Measurements from ENCODE around the gene AUTS2. TPM values are rescaled to one million over a fixed set of nuclear protein-coding genes. Genes with fewer than 3 reads are reported as not detected.

The AUTS2 gene
- total and polyA plus RNA-seq, 2 experiments from 2014 or later: 32.0 to 91.0 TPM

DNA sequence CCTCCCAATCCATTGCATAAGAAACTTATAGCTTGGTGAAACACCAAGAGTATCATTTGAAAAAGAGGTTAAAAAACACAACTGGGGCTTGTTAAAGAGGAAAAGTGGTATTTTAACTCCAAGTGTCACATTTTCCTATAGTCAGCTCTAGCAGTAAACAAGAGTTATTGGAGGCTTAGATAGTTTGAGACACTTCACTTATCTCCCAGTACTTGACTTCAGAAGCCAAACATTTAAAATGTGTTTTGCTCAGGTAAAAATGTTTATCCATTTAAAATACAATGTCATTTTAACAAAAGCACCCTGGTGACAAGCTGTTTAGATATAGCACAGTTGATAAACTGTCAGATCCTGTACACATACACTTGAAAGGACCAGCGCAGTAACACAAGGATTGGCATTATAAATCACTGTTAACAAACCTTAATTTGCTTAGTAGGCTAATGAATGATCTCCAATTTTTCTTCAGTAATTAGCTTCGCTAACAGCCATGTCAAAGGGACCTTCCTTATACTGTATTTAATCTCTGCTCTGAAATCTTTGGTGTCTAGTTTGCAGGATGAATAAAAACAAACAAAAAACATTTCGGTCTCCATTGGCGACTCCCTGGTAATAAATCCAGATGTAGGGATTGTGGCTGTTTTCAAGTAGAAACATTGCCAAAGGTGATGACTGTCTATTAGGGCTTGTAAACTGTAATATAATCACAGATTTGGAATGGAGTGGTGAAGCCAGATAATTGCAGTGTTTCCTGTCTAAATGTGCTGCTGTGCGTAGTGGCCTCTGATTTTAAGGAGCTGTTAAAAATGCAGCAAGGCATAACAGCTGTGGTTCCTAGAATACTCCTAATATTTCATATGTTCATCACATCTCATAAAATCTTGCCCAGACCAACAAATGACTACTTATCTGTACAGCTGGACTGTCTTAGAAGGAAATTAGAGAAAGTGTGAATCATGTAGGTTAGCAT, 545.1 kb downstream of the AUTS2 start (continued):
- TF ChIP-seq, protein P1, sequence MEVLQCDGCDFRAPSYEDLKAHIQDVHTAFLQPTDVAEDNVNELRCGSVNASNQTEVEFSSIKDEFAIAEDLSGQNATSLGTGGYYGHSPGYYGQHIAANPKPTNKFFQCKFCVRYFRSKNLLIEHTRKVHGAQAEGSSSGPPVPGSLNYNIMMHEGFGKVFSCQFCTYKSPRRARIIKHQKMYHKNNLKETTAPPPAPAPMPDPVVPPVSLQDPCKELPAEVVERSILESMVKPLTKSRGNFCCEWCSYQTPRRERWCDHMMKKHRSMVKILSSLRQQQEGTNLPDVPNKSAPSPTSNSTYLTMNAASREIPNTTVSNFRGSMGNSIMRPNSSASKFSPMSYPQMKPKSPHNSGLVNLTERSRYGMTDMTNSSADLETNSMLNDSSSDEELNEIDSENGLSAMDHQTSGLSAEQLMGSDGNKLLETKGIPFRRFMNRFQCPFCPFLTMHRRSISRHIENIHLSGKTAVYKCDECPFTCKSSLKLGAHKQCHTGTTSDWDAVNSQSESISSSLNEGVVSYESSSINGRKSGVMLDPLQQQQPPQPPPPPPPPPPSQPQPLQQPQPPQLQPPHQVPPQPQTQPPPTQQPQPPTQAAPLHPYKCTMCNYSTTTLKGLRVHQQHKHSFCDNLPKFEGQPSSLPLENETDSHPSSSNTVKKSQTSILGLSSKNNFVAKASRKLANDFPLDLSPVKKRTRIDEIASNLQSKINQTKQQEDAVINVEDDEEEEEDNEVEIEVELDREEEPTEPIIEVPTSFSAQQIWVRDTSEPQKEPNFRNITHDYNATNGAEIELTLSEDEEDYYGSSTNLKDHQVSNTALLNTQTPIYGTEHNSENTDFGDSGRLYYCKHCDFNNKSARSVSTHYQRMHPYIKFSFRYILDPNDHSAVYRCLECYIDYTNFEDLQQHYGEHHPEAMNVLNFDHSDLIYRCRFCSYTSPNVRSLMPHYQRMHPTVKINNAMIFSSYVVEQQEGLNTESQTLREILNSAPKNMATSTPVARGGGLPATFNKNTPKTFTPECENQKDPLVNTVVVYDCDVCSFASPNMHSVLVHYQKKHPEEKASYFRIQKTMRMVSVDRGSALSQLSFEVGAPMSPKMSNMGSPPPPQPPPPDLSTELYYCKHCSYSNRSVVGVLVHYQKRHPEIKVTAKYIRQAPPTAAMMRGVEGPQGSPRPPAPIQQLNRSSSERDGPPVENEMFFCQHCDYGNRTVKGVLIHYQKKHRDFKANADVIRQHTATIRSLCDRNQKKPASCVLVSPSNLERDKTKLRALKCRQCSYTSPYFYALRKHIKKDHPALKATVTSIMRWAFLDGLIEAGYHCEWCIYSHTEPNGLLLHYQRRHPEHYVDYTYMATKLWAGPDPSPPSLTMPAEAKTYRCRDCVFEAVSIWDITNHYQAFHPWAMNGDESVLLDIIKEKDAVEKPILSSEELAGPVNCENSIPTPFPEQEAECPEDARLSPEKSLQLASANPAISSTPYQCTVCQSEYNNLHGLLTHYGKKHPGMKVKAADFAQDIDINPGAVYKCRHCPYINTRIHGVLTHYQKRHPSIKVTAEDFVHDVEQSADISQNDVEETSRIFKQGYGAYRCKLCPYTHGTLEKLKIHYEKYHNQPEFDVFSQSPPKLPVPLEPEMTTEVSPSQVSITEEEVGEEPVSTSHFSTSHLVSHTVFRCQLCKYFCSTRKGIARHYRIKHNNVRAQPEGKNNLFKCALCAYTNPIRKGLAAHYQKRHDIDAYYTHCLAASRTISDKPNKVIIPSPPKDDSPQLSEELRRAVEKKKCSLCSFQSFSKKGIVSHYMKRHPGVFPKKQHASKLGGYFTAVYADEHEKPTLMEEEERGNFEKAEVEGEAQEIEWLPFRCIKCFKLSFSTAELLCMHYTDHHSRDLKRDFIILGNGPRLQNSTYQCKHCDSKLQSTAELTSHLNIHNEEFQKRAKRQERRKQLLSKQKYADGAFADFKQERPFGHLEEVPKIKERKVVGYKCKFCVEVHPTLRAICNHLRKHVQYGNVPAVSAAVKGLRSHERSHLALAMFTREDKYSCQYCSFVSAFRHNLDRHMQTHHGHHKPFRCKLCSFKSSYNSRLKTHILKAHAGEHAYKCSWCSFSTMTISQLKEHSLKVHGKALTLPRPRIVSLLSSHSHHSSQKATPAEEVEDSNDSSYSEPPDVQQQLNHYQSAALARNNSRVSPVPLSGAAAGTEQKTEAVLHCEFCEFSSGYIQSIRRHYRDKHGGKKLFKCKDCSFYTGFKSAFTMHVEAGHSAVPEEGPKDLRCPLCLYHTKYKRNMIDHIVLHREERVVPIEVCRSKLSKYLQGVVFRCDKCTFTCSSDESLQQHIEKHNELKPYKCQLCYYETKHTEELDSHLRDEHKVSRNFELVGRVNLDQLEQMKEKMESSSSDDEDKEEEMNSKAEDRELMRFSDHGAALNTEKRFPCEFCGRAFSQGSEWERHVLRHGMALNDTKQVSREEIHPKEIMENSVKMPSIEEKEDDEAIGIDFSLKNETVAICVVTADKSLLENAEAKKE (CRISPR knock-in tag; IDR thresholded peaks at IDR 0.05): no peak
- TF ChIP-seq ZNF331 (CRISPR knock-in tag; IDR thresholded peaks at IDR 0.05; ENCODE audit: low read depth) (no peak), POLR2AphosphoS5 (IDR thresholded peaks at IDR 0.05; ENCODE audit: low read depth) (no peak), NANOG (IDR thresholded peaks at IDR 0.05; ENCODE audit: borderline replicate concordance) (no peak), JUNB (IDR thresholded peaks at IDR 0.05; ENCODE audit: unreplicated experiment) (no peak), STAT1 (IDR thresholded peaks at IDR 0.05; ENCODE audit: unreplicated experiment) (no peak), ZNF114 (CRISPR knock-in tag; IDR thresholded peaks at IDR 0.05) (no peak), ETS1 (IDR thresholded peaks at IDR 0.05) (no peak)

Data from GM23338 (cell line).